DOHH2 (cell line): ENCODE data around the gene CRPPA.
A peak's percentile ranks its signal among the peaks of the same experiment; 100 is the strongest.

Experiments used
- H3F3A ChIP-seq: fragments of 200-600 bp; sonication (generic), shearing (Covaris generic); 2 replicates; pipeline ENCODE4 v1.6.0; 2016; ENCODE audit warnings: antibody characterized with exemption, mild to moderate bottlenecking; ENCODE audit not compliant: control insufficient read depth, insufficient read depth
- H3K27ac ChIP-seq: fragments of 200-600 bp; sonication (generic); 2 replicates; pipeline ENCODE4 v1.5.1; 2014; ENCODE audit warnings: low read depth, mild to moderate bottlenecking, low read length, moderate library complexity
- H3K27me3 ChIP-seq: fragments of 200-600 bp; sonication (generic); 2 replicates; pipeline ENCODE4 v1.6.1; 2014; ENCODE audit warnings: mild to moderate bottlenecking, low read length, mixed read lengths; ENCODE audit not compliant: control insufficient read depth
- H3K36me3 ChIP-seq: fragments of 200-600 bp; sonication (generic); 2 replicates; pipeline ENCODE4 v1.6.1; 2014; ENCODE audit warnings: mild to moderate bottlenecking, low read length, moderate library complexity, mixed read lengths; ENCODE audit not compliant: control insufficient read depth
- H3K4me1 ChIP-seq: fragments of 200-600 bp; sonication (generic); 2 replicates; pipeline ENCODE4 v1.6.1; 2014; ENCODE audit warnings: mild to moderate bottlenecking, low read length, mixed read lengths; ENCODE audit not compliant: control insufficient read depth
- H3K4me2 ChIP-seq: fragments of 200-600 bp; sonication (generic); 2 replicates; pipeline ENCODE4 v1.6.0; 2014; ENCODE audit warnings: mild to moderate bottlenecking, low read length, moderate library complexity
- H3K4me3 ChIP-seq: fragments of 200-600 bp; sonication (generic); 2 replicates; pipeline ENCODE4 v1.5.1; 2014; ENCODE audit warnings: mild to moderate bottlenecking, low read length, mixed read lengths
- H3K79me2 ChIP-seq: fragments of 200-600 bp; sonication (generic); 2 replicates; pipeline ENCODE4 v1.6.1; 2014; ENCODE audit warnings: mild to moderate bottlenecking, low read length, mixed read lengths; ENCODE audit not compliant: control insufficient read depth
- H3K9me2 ChIP-seq: fragments of 200-600 bp; sonication (generic); replicated peaks from 2 replicates; pipeline ENCODE4 v1.6.1; 2014; ENCODE audit warnings: mild to moderate bottlenecking, low read length, mixed read lengths; ENCODE audit not compliant: control insufficient read depth
- H3K9me3 ChIP-seq: fragments of 200-600 bp; sonication (generic); 2 replicates; pipeline ENCODE4 v1.6.1; 2014; ENCODE audit warnings: antibody characterized with exemption, low read length, mixed read lengths; ENCODE audit not compliant: control insufficient read depth, insufficient read depth
- H4K20me1 ChIP-seq: fragments of 200-600 bp; sonication (generic); 2 replicates; pipeline ENCODE4 v1.6.0; 2014; ENCODE audit warnings: low read depth, mild to moderate bottlenecking, antibody characterized with exemption, low read length, moderate library complexity; ENCODE audit not compliant: control insufficient read depth, insufficient read depth
- CTCF ChIP-seq: fragments of 200-600 bp; sonication (generic); IDR thresholded peaks from one replicate; pipeline ENCODE4 v1.5.1; 2014; ENCODE audit warnings: antibody characterized with exemption, mild to moderate bottlenecking, low read depth, low read length; ENCODE audit not compliant: poor library complexity, severe bottlenecking
- EZH2phosphoT487 ChIP-seq: fragments of 200-600 bp; sonication (generic); IDR thresholded peaks from 2 replicates; pipeline ENCODE4 v1.6.1; 2017; ENCODE audit warnings: borderline replicate concordance, mild to moderate bottlenecking, antibody characterized with exemption, low read length, moderate library complexity, mixed read lengths

The CRPPA gene

GRCh38 chr7:16421333-16422102 is at the start of gene CRPPA:
TSS of gene CRPPA (minus strand) at chr7:16421538. CDS start at chr7:16421322, 216 bp downstream.
- Histone ChIP-seq H3F3A (no peaks in the 10 kb centered on the region; the same call in 1 of the 2 replicates), H3K27ac (peak within 1 kb of the TSS; percentile 61), H3K4me3 (peak within 1 kb of the TSS; percentile 84), H3K4me1 (peaks cover 36% of the 10 kb centered on the region), H4K20me1 (no peaks in the 10 kb centered on the region), H3K27me3 (peaks cover 5% of the 10 kb centered on the region; the same call in 1 of the 2 replicates), H3K36me3 (no peaks in the 10 kb centered on the region), H3K9me3 (no peaks in the 10 kb centered on the region), H3K9me2 (no peaks in the 10 kb centered on the region), H3K79me2 (no peaks in the 10 kb centered on the region), H3K4me2 (peak within 1 kb of the TSS; percentile 93)
- TF ChIP-seq CTCF (peak; percentile 23), EZH2phosphoT487 (no peak; the same call in 1 of the 2 replicates)

GRCh38 chr7:16465469-16466361 is 44.4 kb upstream of the CRPPA start, which contains the start of gene SOSTDC1:
TSS of gene SOSTDC1 (minus strand) at chr7:16465738. CDS start at chr7:16465668, 70 bp downstream.
- no peaks in the 10 kb centered on the region for H3K9me2 ChIP-seq
- no peaks in the 10 kb centered on the region for H3K9me3 ChIP-seq
- H3K4me1 ChIP-seq = no peaks in the 10 kb centered on the region
- H4K20me1 ChIP-seq = no peaks in the 10 kb centered on the region
- H3K79me2 ChIP-seq = no peaks in the 10 kb centered on the region
- H3K27ac ChIP-seq = no peak within 1 kb of the TSS
- H3K27me3 ChIP-seq = peaks cover 9% of the 10 kb centered on the region
- H3K36me3 ChIP-seq = no peaks in the 10 kb centered on the region
- no peaks in the 10 kb centered on the region for H3F3A ChIP-seq
- H3K4me2 ChIP-seq = no peak within 1 kb of the TSS
- TF ChIP-seq EZH2phosphoT487 = no peak
- no peak for TF ChIP-seq CTCF
- H3K4me3 ChIP-seq = no peak within 1 kb of the TSS

- Histone ChIP-seq H4K20me1 (no peaks in the 10 kb centered on the region), H3K27ac (no peak overlapping the region), H3K4me3 (no peak overlapping the region), H3K9me3 (no peaks in the 10 kb centered on the region), H3F3A (no peaks in the 10 kb centered on the region), H3K4me1 (no peaks in the 10 kb centered on the region), H3K9me2 (no peaks in the 10 kb centered on the region), H3K4me2 (no peak overlapping the region), H3K27me3 (peaks cover 9% of the 10 kb centered on the region), H3K79me2 (no peaks in the 10 kb centered on the region), H3K36me3 (no peaks in the 10 kb centered on the region)
- TF ChIP-seq EZH2phosphoT487 (no peak), CTCF (no peak)
Observed at GRCh38 chr7:16463949-16464715, 42.8 kb upstream of the CRPPA start.
